Cerebellar cortex (tissue), 1 donor: ENCODE measurements around the gene DHRS13.
"Not testable (repeated sequence)": the region's sequence is repeated elsewhere in the genome, so short reads cannot be mapped to it uniquely, and the experiment has no call there.

Experiments
- DNase-seq: peaks from one replicate; pipeline ENCODE4 v3.0.0-alpha.2; 2015; ENCODE audit warnings: low spot score

Gene DHRS13

DNA sequence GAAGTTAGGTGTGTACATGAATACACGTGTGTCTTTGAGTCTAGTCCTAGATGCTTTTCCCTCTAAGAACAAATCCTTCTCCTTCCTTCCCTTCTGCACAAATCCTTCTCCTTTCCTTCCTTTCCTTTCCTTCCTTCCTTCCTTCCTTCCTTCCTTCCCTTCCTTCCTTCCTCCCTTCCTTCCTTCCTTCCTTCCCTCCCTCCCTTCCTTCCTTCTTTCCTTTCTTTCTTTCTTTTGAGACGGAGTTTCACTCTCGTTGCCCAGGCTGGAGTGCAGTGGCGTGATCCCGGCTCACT, 615 bp upstream of the DHRS13 start:
- DNase-seq = not testable (repeated sequence)

DNA sequence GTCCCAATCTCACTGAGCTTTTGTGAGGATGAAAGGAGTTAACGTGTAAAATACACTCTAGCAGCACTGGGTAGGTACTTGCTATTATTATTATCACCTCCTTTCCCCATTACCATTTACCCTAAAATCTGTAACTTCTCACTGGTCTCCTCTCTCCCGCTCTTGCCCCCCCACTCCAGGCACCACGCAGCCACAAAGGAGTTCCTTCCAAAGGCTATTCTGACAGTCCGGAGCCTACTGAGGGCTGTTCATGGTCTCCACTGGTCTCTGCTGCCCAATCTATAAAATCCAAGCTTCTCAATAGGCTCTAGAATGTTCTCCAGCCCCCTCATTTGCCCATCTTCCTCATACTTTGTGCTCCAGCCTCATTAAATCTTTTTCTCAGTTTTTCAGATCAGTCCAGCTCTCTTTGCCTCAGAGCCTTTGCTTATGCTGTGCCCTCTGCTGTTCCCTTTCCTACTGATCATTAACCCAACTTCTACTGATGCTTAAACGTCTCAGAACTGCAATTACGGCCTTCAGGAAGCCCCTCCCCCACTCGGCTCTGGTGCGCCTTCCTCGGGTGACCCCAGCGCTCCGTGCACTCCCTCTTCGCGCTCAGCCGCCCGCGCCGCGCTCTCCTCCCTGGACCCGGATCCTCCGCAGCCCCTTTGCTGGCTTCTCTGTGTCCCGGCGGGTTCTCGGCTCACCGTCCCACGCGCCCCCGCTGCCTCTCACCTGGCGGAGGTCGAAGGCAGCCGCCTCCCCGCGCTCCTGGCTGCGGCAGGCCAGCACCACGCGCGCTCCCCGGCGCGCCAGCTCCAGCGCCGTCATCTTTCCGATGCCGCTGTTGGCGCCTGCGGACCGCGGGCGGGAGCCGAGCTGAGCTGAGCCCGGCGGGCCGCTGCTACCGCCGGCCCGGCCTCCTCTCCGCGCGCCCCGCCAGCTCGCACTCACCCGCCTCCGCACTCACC, 737 bp downstream of the DHRS13 start:
- DNase-seq = peak; percentile 41

DNA sequence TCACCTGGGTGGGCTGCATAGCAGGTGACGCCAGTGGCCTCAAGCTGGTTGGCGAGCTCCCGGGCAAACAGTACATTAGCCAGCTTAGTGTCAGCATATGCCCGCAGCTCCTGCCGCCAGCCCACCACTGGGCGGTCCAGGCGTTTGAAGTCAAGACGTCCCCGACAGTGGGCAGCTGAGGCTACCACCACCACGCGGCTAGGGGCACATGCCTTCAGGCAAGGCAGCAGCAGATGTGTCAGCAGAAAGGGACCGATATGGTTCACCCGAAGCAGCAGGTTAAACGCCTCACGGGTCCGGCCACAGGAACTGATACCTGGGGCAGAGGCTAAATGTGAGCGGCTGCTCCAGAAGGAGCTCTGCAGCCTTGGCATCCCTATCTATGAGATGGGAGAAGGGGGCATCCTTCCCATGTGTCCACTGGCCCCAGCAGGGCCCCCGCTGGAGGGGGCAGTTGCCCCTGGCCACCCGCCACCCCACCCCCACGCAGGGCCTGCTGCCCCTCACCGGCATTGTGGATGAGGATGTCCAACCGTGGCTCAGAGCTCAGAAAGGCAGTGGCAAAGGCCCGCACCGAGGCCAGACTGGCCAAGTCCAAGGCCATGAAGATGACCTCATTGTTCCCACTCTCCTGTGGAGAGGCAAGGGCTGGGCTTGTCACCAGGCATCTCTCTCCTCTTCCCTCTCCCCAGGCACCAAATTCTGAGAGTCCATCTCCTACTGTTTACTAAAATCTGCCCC, 1.7 kb downstream of the DHRS13 start:
- peak; percentile 70 for DNase-seq

DNA sequence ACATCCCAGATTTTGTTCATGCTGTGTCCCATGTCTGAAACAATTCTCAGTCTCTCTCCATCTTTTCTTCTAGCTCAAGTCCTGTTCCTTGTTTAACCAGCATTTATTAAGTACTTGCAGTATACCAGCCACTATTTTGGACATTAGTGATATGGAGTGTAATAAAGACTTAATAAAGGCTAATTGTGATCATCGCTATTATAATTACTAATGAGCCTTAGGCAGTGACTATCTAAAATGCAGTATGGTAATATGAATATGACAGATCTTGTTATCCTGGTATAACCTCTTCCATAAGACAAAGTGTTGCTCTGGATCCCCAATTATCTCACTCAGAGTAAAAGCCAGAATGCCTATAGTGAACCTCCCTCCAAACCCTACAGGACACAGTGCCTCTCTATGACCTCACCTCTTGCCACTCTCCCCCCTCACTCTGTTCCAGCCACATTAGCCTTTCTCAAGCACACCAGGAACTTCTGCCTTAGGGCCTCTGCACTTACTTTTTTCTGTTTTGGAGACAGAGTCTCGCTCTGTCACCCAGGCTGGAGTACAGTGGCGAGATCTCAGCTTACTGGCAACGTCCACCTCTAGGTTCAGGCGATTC, 3.6 kb downstream of the DHRS13 start:
- DNase-seq = no peak

DNA sequence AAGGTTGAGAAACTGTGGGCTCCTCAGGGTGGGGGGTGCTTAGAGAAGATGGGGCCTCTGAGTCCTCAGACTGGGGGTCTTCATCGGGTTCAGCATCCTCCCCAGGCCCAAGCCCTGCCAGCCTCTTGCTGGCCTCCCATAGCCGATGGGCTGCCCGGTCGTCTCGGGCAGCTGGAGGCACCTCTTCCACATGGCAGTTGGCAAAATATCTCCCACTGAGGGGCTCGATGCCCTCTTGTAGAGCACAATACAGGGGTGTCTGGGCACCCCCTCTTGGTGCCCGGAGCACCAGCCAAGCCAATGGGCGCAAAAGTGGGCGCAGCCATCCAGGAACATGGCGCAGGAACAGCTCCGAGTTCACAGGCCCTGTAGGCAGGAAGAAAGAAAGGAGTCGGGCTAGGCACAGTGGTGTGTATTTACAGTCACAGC, 4.3 kb downstream of the DHRS13 start:
- no peak for DNase-seq

DNA sequence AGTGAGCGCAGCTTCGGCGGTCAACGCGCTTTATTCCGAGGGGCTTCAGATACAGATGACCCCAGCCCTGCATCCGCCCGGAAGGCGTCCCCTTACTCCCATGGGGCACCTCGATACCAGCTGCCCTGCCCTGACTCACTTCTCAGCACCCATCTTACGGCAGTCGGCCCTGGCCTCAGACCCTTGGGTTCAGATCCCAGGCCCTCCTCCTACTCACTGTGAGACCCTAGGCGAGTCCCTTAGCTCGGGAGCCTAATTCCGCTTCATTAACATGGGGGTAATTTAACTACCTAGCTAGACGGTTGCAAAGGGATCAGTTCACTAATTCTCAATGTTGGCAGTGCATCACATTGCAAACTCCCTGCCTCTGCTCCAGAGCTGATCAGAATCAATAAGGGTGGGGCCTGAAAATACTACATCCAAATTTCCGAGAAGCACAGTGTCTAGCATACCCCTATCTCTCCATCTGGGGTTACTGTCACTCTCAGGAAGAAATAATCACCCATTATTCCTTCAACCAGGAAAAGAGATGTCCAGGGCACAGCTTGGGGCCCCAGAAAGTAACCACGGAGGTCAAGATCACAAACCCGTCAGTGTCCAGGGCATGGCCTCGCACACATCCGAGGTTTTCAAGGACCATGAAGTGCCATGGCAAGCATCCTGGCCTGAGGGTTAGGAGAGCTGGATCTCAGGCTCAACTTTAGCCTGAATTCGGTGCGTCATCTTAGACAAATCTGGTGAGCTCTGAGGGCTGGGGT, 4.9 kb downstream of the DHRS13 start:
- DNase-seq = no peak

DNA sequence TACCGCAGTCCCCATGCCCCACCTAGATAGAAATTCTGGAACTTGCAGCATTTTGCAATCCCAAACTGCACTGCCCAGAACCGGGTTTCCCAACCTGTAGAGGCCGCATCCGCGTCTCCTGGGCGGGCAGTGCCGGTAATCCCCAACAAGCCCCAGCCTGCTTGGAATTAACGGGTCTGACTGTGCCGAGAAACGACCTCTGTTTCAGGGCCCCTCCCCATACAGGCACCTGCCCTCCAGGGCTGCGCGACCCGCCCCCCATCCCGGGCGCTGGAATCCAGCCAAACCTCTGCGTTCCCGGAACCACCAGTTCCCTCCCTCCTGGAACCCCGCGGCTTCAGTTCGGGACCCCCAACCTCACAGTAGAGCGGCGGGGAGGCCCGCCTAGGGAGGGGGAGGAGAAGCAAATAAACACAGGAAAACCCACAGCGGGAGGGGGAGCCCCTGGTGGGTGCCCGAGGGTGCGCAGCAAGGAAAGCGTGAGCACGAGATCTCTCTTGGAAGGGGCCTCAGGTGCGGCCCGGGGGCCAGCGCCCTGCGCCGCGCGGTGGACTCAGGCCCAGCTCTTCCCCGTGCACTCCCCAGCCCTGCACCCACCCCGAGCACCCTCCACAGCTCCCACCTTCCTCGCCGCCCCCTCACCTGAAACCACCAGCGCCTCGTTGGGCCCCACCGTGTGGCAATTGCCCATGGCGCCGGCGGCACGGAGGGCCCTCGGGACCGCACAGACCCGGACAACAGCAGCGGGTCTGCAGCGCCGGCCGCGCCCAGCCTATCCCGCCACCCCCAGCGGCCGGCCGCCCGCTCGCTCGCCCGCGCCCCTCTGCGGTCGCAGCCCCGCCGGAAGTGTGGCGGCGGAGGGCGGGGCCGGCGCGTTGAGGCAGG, 5.8 kb downstream of the DHRS13 start, which contains the start of gene FLOT2:
Gene FLOT2, minus strand, starts transcription at position 850 of the 885 bp plus-strand sequence. Its CDS starts 159 bp downstream, at position 691.
- peak; percentile 64 for DNase-seq

DNA sequence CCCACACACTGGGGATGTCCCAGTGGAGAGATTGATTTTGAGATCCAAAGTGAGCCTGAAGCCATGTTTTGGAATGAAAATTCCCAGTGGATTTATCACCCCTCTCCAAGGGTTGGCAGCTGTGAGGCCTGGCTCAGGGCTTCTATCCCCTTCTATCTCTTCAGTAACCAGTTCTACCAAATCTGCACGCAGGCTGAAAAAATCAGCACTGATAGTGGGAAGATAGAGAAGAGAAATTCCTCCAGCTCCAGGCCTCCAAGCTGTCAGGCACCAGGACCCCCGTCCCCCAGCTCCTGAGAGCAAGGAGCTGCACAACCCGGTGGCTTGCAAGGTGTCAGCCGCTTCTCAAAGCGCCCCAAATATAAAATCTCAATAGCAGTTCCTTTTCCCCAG, 6.4 kb downstream of the DHRS13 start:
- no peak for DNase-seq

DNA sequence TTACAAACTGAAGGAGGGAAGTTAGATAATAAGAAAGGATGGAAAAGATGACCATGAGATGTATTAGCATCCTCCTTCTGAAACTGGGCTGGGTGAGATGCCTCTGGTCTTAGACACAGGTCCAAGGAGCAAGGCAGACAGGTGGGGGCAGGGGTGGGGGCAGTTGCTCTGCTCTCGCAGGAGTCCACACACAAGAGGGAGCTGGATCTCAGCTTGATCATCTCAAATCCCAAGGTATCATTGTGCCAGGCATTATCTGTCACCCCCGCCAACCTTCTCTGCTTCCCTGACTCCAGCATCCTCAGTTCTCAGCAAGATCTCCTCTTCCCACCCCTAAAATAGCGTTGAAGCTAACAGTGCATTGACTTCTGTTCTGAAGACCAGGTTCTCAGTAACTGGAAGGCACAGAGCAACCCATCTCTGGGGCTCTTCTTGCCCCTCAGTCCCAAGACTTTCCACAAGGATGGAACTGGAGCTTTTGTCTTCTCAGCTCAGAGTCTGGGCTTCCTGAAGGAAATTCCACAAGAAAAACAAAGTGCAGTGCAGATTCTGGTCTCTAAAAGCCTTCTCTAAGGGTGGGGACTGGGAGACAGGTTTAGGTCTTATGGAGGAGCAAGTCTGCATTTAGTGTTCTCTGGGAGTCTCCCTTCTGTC, 7.0 kb downstream of the DHRS13 start:
- peak; percentile 19 for DNase-seq

DNA sequence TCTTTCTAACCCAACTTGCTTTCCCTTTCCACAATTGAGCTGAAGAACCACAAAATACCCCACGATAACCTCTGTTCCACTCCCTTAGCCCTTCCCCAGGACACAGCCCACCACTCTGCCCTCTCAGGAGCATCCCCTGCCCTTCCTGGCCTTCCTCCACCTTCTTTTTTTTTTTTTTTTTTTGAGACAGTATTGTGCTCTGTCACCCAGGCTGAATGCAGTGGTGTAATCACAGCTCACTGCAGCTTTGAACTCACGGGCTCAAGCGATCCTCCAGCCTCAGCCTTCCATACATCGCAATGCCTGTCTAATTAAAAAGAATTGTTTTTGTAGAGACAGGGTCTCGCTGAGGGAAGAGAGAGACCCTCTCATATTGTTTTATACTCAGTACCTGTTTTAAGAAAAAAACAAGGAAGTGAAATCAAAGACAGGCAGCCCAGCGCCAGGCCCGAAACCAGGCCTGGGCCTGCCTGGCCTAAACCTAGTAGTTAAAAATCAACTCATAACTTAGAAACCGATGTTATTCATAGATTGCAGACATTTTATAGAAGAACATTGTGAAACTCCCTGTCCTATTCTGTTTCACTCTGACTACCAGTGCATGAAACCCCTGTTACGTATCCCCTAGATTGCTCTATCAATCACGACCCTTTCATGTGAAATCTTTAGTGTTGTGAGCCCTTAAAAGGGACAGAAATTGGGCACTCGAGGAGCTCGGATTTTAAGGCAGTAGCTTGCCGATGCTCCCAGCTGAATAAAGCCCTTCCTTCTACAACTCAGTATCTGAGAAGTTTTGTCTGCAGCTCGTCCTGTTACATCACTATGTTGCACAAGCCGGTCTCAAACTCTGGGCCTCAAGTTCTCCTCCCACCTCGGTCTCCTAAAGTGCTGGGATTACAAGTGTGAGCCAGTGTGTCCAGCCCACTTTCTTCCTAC, 9.4 kb downstream of the DHRS13 start:
- DNase-seq = not testable (repeated sequence)

DNA sequence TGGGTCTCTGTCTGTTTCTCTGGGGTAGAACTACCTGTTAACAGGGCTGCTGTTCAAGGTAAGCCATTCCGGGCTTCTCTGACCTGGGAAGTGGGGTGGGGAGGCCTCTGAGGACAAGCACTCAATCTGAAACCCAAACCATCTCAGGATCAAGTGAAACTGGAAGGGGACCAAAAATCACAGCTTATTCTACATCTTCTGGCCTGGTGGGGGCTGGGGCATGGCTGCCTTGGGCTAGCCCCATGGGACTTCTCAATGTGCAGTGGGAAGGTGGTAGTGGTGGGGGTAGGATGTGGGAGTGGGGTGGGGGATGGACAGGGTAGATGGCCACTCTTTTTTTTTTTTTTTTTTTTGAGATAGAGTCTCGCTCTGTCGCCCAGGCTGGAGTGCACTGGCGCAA, 10.9 kb downstream of the DHRS13 start:
- no peak for DNase-seq

DNA sequence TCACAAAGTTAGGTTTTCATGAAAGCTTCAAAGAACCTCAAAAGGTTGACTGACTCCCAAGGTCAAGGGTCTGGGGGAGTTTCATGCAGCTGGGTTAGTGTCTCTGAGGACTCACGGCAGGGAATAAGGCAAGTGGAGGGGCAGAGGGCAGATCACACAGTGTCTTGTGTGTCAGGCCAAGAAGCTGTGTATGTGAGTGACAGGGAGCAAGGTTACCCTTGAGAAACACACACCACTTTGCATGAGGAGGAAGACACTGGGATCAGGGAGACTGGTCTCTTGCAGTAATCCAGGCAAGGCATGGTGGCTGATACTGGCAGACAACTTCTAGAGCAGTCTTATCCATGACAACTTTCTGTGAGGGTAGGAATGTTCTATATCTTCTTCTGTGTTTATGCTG, 11.7 kb downstream of the DHRS13 start:
- DNase-seq = no peak

DNA sequence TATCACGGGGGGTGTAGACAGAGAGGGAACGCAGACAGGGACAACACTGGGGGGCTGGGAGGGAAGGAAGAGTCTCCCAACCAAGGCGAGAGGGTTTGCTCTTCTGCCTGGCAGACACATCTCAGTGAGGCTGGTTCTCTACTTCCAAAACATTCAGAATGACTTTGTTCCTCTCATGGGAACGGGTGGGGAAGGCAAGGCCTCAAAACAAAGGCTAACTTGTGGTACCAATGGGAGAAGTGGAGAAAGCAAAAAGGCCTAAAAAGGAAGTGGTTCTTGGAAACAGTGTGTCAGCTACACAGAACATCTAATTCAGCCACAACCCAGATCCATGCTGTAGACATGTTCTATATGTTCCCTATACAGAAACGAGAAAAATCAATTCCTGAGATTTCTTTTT, 12.9 kb downstream of the DHRS13 start:
- no peak for DNase-seq

DNA sequence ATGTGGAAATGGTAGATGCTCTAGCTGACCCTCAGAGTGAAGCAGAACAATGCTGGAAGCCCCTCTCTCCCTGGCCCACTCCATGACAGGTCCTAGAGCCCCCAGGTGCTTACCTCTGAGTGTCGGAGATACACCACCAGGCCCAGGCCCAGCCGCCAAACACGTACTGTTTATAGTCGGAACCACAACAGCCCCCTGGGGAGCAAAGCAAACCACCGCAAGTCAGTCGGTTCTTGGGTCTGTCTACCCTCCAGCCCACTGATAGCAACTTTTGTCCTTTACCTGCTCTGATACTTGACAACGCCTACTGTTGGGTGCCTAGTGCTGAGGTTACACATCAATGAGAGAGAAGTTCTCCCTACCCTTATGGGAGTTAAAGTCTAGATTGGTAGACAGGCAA, 14.0 kb downstream of the DHRS13 start:
- no peak for DNase-seq

DNA sequence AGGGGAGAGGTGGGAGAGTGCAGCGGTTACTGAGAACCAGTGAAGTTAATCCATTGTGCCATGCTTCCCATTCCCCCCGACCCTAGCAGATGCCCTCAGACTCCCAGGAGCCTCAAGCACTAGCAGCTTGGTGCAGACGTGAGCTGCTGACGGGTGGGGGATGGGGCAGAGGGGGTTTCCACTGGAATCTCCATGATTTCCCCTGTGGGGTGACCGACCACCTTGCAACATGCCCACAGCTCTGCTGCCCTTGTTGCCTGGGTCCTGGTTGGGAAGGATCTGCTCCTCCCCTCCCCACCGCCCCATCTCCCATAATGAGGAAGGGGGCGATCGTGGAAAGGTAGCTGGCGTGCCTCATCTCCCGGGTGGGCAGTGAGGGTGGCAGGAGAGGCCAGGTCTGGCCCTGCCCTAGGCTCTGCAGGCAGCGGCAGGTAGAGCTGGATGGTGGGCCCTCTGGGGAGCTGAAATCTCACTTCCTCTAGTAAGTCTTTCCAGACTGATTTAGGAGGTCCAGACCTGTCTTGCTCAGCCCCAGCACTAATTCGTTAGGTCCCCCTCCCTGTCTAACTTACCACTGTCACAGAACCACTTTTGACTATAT, 14.9 kb downstream of the DHRS13 start:
- no peak for DNase-seq

DNA sequence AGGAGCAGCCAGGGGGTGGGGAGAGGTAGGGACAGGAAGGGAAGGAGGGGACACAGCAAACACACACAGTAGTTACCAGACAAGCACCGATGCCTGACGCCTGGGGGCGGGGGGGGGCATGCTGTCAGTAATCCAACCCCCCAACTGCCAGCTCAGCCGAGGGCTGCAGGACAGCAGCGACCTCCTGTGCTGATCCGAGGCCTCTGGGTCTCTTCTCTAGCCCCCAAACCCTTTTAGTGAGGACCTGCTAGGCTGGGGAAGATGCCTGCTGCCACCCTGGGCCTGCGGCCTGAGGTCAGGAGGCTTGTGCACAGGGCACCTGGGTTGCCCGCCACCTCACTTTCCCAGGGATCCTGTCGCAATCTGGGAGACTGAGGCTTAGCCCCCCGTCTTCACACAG, 16.9 kb downstream of the DHRS13 start:
- no peak for DNase-seq

DNA sequence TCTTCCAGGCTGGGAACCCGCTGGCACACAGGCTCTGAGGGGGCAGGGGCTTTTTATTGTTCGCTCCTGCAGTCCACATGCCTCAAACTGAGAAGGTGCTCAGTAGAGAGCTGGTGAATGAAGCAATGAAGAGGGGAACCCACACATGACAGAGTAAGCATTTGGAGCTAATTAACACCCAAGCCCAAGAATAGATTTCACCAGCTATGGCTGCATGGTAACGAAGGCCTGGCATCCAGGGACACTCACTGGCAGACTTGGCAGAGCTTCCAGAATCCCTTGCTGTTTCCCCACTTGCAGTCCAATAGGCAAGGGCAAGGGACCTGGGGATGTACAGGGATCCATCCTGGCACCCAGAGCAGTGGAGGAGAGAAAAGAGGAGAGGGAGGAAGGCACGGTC, 17.5 kb downstream of the DHRS13 start:
- no peak for DNase-seq

DNA sequence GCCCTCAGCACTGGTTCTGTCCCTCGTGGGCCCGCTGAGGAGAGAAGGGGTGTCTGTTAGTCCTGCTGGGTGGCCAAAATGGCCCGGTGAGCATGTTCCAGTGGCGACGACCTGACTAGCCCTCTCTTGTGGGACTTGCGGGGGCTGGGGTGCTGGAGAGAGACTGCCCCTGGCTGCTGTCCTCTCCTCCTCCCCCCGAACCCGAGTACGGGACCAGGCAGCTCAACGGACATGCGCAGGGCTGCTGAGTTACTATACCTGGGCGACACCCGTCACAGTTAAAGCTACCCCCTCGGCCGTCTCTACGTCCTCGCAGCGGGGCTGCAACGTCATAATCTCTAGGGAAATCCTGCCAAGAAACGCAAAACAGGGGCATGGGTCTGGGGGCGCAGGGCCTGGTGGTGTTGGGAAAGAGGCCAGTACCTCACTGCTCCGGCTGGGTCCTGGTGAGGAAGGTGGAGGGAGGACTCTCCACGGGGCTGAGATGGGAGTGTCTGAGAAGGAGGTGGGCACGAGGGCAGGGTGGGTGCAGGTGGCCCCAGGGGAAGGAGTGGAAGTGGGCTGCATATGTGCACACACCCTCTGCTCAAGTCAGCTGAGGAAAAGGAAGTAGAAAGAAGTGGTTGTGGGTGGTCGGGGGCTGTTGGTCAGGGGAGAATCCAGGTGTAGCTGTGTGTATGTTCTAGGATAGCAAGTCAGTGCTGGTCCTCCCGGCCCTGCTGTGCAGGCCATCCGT, 18.7 kb downstream of the DHRS13 start:
- no peak for DNase-seq
